ENCODE measurements around the gene VEGFB. TPM values are rescaled to one million over a fixed set of nuclear protein-coding genes. Genes with fewer than 3 reads are reported as not detected.

The VEGFB gene
- total RNA-seq, 1 donor from 2014 or later = 172 TPM

DNA sequence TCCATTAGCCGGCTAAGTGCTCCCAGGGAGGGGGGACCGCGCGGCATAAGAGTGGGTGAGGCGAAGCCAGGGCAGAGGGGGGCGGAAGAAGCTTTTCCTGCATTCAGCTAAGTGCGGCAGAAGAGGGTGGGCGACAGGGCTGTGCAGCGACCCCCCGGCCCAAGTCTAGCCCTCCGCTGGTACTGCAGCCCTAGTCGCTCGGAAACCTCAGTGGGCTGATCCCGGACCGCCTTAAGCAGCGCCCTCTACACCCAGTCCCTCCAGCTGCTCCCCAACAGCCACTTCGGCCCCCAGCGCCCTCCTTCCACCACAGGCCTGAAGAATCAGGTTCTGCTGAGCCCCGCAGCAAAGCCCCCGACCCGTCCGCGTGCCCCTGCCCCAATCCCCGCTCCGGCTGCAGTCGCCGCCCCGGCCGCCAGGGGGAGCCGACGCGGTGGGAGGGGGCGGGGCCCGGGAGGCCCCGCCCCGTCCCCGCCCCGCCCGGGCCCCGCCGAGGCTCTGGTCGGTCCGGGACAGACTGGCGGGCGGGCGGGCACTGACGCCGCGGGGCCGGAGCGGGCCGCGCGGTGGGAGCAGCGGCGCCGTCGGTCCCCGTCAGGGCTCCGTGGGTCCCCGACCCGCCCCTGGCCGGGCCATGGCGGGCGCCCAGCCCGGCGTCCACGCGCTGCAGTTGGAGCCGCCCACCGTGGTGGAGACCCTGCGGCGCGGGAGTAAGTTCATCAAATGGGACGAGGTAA is 16.8 kb downstream of the VEGFB start, which contains the start of gene PLCB3:
Gene PLCB3 (plus strand): TSS at position 515 of the 737 bp plus-strand sequence. CDS start 120 bp downstream, at position 635.
- peak; percentile 77 for ATAC-seq
- no peaks in the 10 kb centered on the region for H3K27me3 ChIP-seq
- H3K9me3 ChIP-seq = no peaks in the 10 kb centered on the region
- TF ChIP-seq, protein P1, sequence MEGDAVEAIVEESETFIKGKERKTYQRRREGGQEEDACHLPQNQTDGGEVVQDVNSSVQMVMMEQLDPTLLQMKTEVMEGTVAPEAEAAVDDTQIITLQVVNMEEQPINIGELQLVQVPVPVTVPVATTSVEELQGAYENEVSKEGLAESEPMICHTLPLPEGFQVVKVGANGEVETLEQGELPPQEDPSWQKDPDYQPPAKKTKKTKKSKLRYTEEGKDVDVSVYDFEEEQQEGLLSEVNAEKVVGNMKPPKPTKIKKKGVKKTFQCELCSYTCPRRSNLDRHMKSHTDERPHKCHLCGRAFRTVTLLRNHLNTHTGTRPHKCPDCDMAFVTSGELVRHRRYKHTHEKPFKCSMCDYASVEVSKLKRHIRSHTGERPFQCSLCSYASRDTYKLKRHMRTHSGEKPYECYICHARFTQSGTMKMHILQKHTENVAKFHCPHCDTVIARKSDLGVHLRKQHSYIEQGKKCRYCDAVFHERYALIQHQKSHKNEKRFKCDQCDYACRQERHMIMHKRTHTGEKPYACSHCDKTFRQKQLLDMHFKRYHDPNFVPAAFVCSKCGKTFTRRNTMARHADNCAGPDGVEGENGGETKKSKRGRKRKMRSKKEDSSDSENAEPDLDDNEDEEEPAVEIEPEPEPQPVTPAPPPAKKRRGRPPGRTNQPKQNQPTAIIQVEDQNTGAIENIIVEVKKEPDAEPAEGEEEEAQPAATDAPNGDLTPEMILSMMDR (IDR thresholded peaks at IDR 0.05) = peak; percentile 66
- intact Hi-C loops (cut with DNase I) = no loop called here
- peak within 1 kb of the TSS; percentile 72 for H3K27ac ChIP-seq
- DNase-seq = peak; percentile 82
- peak within 1 kb of the TSS; percentile 89 for H3K4me3 ChIP-seq
- peaks cover 14% of the 10 kb centered on the region for H3K36me3 ChIP-seq
- peaks cover 26% of the 10 kb centered on the region for H3K4me1 ChIP-seq

DNA sequence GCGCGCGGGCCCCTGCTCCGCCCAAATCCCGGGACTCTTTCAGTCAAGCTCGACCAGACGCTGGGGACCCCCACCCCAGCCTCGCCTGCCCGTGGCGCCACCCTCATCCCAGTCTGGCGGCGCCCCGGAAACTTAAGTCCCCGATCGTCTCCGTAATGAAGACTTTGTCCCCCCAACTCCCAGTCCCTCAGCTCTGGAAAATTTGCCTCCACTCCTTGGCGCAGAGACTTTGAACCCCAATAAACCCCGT is 17.3 kb downstream of the VEGFB start:
- peak overlapping the region; percentile 72 for H3K27ac ChIP-seq

DNA sequence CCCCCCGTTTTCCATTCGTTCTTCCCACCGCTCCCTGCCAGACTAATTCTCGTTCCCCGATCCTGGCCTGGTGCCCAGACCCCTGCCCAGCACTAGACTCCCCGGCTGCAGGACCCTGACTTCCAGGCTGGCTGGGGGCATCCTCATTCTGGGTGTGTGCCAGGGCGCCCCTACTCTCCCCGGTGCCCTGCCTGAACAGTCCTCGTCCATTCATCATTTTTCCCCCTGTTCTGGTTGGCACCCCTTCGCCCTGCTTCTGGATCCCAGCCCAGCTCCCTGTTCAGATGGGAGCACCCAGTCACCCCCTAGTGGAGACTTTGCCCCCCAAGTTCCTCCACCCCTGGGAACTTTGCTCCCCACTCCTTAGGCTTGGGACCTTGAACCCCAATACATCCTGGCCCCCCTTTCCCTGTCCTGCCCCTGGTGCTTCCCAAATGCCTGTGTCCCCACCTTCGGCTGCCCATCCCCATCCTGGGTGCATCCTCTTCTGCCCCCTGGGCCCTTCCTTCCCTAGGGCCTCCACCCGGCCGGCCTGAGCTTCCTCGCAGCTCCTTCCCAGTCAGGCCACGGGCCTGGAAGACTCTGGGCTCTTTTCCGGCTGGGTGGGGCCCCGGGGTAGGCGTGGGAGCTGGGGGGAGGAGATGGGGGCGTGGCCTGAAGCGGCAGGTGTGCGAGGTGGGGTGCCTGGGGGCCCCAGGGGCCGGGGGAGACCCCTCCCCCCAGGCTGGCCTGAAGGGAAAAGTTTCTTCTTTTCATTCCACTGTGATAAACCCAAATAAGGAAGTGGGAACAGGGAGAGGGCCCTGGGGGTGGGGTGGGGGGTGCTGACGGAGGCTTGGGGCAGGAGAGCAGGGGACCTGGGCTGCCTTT is 17.9 kb downstream of the VEGFB start:
- H3K27me3 ChIP-seq = no peaks in the 10 kb centered on the region
- TF ChIP-seq, protein P1 (IDR thresholded peaks at IDR 0.05) = peak; percentile 30
- peak; percentile 62 for ATAC-seq
- H3K4me1 ChIP-seq = peaks cover 26% of the 10 kb centered on the region
- peak overlapping the region; percentile 89 for H3K4me3 ChIP-seq
- DNase-seq = peak; percentile 85
- H3K27ac ChIP-seq = peak overlapping the region; percentile 51
- no peaks in the 10 kb centered on the region for H3K9me3 ChIP-seq
- intact Hi-C loops (cut with DNase I) = no loop called here
- peaks cover 25% of the 10 kb centered on the region for H3K36me3 ChIP-seq

More for the DNA sequence above, 17.3 kb downstream of the VEGFB start:
- peaks cover 26% of the 10 kb centered on the region for H3K4me1 ChIP-seq
- DNase-seq (no peak), ATAC-seq (no peak)
- intact Hi-C loops (cut with DNase I) = no loop called here
- TF ChIP-seq, protein P1 (IDR thresholded peaks at IDR 0.05) = no peak
- H3K36me3 ChIP-seq = peaks cover 19% of the 10 kb centered on the region
- no peaks in the 10 kb centered on the region for H3K27me3 ChIP-seq
- H3K9me3 ChIP-seq = no peaks in the 10 kb centered on the region
- H3K4me3 ChIP-seq = peak overlapping the region; percentile 89

DNA sequence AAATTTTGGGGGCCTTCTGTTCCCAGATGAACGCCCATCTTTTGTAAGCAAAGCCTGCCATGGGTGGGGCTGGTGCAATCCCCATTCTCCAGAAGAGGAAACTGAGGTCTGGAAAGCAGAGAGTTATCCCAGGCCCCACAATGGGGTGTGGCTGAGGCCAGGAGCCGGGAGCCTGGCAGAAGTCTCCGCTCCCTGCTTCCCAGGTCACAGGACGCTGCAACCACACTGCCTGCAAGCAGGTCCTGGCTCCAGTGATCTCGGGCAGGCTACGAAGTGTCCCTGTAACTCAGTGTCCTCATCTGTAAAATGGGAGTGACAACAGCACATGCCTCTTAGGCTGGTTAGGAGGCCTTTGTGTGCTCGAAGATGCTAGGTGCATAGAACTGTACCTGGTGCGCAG is 18.7 kb downstream of the VEGFB start:
- no peak overlapping the region for H3K27ac ChIP-seq
- H3K36me3 ChIP-seq = peaks cover 31% of the 10 kb centered on the region
- intact Hi-C loops (cut with DNase I) = no loop called here
- peaks cover 20% of the 10 kb centered on the region for H3K4me1 ChIP-seq
- H3K9me3 ChIP-seq = no peaks in the 10 kb centered on the region
- H3K4me3 ChIP-seq = peak overlapping the region; percentile 89
- DNase-seq = peak; percentile 54
- no peak for ATAC-seq
- H3K27me3 ChIP-seq = no peaks in the 10 kb centered on the region
- TF ChIP-seq, protein P1 (IDR thresholded peaks at IDR 0.05) = no peak

DNA sequence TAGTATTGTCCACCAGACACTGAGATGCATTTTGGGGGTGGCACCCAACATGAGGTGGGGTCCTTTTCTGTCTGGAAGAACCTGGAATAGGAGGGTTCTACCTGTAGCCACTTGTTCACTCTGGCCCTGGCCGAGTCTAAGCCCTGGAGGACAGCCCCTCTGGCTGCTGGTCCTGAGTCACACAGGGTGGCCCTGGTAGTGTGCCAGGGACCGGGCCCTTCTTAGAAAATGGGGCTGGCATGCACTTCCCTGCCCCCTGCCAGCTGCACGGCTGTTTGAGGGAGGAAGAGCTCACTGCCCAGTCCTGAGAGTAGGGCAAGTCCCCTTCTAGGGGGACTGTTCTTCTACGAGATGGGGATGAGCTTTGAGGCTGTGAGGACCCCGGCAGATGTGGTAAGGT is 19.1 kb downstream of the VEGFB start:
- TF ChIP-seq, protein P1 (IDR thresholded peaks at IDR 0.05) = no peak
- intact Hi-C loops (cut with DNase I) = no loop called here
- H3K4me3 ChIP-seq = no peak overlapping the region
- peak; percentile 61 for DNase-seq
- no peaks in the 10 kb centered on the region for H3K27me3 ChIP-seq
- ATAC-seq = no peak
- H3K36me3 ChIP-seq = peaks cover 35% of the 10 kb centered on the region
- peaks cover 20% of the 10 kb centered on the region for H3K4me1 ChIP-seq
- H3K9me3 ChIP-seq = no peaks in the 10 kb centered on the region
- H3K27ac ChIP-seq = no peak overlapping the region
